ENCODE results near the gene HLA-C. TPM values are rescaled to one million over a fixed set of nuclear protein-coding genes. Genes with fewer than 3 reads are reported as not detected.

HLA-C gene
- total and polyA plus RNA-seq, 2 donors (not counting 3 experiments of a cell fraction or from before 2014, with no cell fraction given): 109 to 287 TPM

GRCh38 chr6:31289788-31290187 lies 17.9 kb upstream of the HLA-C start:
- CTCF ChIA-PET: no interaction called here
- FAIRE-seq: no peak
- Histone ChIP-seq H3K9ac (replicated peaks; ENCODE audit: extremely low read depth, insufficient read depth, low read length) (no peak overlapping the region), H3K4me1 (ENCODE audit: control insufficient read depth, extremely low read depth, insufficient read depth, low read length) (no peaks in the 10 kb centered on the region), H3K79me2 (ENCODE audit: control insufficient read depth, insufficient read depth, low read length) (no peaks in the 10 kb centered on the region), H3K27me3 (ENCODE audit: control insufficient read depth in 2 of 2, insufficient read depth in 2 of 2, low read length in 2 of 2) (peaks cover 12 to 13% of the 10 kb centered on the region in 2 experiments), H3K9me3 (replicated peaks; ENCODE audit: control insufficient read depth, insufficient read depth, low read length) (no peaks in the 10 kb centered on the region), H3K9me1 (replicated peaks; ENCODE audit: control insufficient read depth, extremely low read depth, insufficient read depth, low read length) (no peaks in the 10 kb centered on the region), H3K4me3 (replicated peaks in 1 of 3; ENCODE audit: insufficient read depth in 1 of 3, low read depth in 1 of 3, low read length in 3 of 3) (no peak overlapping the region), H3K36me3 (ENCODE audit: control insufficient read depth in 2 of 2, extremely low read depth in 1 of 2, insufficient read depth in 2 of 2, low read length in 2 of 2) (no peaks in the 10 kb centered on the region), H3K27ac (ENCODE audit: insufficient read depth, low read depth, low read length) (no peak overlapping the region), H2AFZ (ENCODE audit: low read depth, low read length) (no peak overlapping the region), H3K4me2 (ENCODE audit: insufficient read depth, low read length) (no peak overlapping the region), H4K20me1 (replicated peaks; ENCODE audit: control insufficient read depth, extremely low read depth, insufficient read depth, low read length) (no peaks in the 10 kb centered on the region)
- intact Hi-C loops (cut with micrococcal nuclease): no loop called here
- BruUV-seq (replicated peaks): no TSS peak
- dilution Hi-C loops (cut with MboI; ENCODE audit: extremely low pct_ligation_motif_present, low sequenced_read_pairs): no loop called here
- POLR2A ChIA-PET: no interaction called here
- TF ChIP-seq FOS (IDR thresholded peaks at IDR 0.05; ENCODE audit: borderline replicate concordance, insufficient read depth, low read length) (no peak), POLR2AphosphoS5 (IDR thresholded peaks at IDR 0.05; ENCODE audit: insufficient read depth, low read depth, low read length) (no peak), MYC (IDR thresholded peaks at IDR 0.05; ENCODE audit: low read depth, low read length) (no peak), EZH2 (IDR thresholded peaks at IDR 0.05; ENCODE audit: borderline replicate concordance, low read depth, low read length, severe bottlenecking) (no peak), MAX (IDR thresholded peaks at IDR 0.05; ENCODE audit: insufficient read depth, insufficient read length) (no peak), POLR2A (IDR thresholded peaks at IDR 0.05; ENCODE audit: low read depth, low read length) (no peak), CTCF (IDR thresholded peaks at IDR 0.05; ENCODE audit: extremely low read depth in 1 of 2, insufficient read depth in 1 of 2, low read depth in 1 of 2, low read length in 2 of 2) (no peak), JUN (IDR thresholded peaks at IDR 0.05; ENCODE audit: borderline replicate concordance, insufficient read depth, insufficient read length, low read depth) (no peak), GATA2 (IDR thresholded peaks at IDR 0.05; ENCODE audit: insufficient read depth, insufficient read length, low read depth, low read length) (no peak)
- no peak for DNase-seq (ENCODE audit: low read depth, low spot score)

All from endothelial cell of umbilical vein (primary cell).